PC-9 (cell line): ENCODE results near the gene TKT.

Source experiments
- EZH2 ChIP-seq: fragments of 200-600 bp; sonication (generic); IDR thresholded peaks from 2 replicates; pipeline ENCODE4 v1.8.0; 2017; ENCODE audit warnings: antibody characterized with exemption, low read depth
- TF ChIP-seq, protein P1 (sequence below): fragments of 200-600 bp; sonication (generic); conservative IDR thresholded peaks from 2 replicates; pipeline ENCODE4 v1.6.1; 2017; ENCODE audit warnings: mixed run types, antibody characterized with exemption, mild to moderate bottlenecking, moderate library complexity

DNA sequence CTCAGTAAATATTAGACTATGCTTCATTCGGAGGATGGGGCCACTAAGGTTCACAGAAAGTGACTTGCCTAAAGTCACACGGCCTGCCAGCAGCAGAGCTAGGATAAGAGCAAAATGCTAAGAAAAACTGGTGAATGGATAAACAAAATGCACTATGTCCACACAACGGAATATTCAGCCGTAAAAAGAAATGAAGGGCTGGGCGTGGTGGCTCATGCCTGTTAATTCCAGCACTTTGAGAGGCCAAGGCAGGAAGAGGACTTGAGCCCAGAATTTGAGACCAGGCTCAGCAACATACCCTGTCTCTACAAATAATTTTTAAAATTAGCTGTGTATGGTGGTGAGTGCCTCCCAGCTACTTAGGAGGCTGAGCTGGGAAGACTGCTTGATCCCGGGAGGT lies 7.7 kb downstream of the TKT start:
- TF ChIP-seq, protein P1, sequence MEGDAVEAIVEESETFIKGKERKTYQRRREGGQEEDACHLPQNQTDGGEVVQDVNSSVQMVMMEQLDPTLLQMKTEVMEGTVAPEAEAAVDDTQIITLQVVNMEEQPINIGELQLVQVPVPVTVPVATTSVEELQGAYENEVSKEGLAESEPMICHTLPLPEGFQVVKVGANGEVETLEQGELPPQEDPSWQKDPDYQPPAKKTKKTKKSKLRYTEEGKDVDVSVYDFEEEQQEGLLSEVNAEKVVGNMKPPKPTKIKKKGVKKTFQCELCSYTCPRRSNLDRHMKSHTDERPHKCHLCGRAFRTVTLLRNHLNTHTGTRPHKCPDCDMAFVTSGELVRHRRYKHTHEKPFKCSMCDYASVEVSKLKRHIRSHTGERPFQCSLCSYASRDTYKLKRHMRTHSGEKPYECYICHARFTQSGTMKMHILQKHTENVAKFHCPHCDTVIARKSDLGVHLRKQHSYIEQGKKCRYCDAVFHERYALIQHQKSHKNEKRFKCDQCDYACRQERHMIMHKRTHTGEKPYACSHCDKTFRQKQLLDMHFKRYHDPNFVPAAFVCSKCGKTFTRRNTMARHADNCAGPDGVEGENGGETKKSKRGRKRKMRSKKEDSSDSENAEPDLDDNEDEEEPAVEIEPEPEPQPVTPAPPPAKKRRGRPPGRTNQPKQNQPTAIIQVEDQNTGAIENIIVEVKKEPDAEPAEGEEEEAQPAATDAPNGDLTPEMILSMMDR = no peak
- no peak for TF ChIP-seq EZH2
